IPS-NIHi7 (cell line): ENCODE data around the gene TRIM17.
A peak's percentile ranks its signal among the peaks of the same experiment; 100 is the strongest.

Experiments
- DNase-seq: peaks from one replicate; pipeline ENCODE4 v3.0.0; 2012; ENCODE audit warnings: mixed read lengths; ENCODE audit errors: extremely low spot score

TRIM17 gene

DNA sequence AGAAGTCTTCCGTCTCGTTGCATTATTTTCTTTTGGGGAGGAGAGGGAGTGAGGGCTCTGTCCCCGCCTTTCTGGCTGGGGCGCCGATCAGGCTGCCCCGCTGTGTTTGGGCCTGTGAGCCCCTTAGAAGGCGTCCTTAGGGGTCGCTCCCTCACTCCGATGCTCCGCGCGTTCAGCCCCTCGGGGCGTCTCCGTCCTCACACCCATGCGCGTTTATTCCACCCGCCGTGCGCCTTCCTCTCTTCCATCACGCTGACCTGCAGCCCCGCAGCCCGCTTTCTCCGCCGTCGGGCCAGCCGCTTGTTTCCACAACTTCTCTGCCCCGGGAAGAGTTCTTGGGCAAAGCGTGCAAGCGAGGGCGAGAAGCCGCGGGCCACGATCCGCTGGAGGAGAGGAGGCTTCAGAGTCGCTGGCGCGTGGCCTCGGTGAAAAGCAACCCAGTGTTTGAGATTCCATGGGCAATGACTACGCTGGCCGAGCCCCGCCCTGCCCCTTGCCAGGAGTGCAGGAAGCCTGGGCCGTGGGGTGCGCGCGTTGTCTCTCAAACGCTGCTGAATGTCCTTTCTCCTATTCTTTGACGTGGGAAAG lies 37.7 kb downstream of the TRIM17 start:
- DNase-seq: no peak

DNA sequence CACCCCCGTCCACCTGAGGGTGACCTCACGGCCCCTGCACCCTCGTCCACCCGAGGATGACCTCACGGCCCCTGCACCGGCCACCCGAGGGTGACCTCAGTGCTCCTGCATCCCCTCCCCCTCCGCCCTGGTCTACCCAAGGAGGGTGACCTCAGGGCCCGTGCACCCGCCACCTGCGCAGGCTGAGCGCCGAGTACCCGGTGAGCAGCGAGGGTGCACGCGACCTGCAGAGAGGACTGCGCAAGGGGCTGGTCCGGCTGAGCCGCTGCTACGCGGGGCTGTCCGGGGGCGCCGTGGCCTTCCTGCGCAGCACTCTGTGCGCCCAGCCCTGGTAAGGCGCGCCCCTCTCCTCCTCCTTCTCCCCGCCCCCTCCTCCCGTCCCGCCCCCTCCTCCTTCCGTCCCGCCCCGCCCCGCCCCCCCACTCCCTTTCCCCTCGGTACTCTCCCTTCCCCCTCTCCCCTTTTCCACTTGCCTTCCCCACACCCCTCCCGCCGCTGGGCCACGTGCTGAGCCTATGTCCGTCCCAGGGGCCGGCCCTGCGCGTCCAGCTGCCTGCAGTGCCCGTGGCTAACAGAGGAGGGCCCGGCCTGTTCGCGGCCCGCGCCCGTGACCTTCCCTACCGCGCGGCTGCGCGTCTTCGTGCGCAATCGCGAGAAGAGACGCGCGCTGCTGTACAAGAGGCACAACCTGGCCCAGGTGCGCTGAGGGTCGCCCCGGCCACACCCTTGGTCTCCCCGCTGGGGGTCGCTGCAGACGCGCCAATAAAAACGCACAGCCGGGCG lies 38.4 kb downstream of the TRIM17 start:
- DNase-seq: peak; percentile 92

DNA sequence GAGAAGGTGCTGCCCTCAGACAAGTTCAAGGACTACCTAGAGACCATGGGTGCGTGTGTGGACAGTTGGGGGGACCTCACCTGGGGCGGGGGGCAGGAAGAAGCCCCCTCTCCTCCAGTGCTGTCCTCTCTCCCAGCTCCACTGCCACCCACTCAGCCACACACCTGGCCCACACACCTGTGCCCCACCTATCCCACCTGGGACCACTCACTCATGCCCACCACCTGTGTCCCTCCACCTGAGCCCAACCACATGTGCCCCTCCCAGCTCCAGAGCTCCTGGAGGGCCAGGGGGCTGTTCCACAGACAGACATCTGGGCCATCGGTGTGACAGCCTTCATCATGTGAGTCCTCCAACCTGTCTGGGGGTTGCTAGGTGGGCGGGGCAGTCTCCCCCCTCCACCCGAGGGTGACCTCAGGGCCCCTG lies 39.0 kb downstream of the TRIM17 start:
- no peak for DNase-seq

DNA sequence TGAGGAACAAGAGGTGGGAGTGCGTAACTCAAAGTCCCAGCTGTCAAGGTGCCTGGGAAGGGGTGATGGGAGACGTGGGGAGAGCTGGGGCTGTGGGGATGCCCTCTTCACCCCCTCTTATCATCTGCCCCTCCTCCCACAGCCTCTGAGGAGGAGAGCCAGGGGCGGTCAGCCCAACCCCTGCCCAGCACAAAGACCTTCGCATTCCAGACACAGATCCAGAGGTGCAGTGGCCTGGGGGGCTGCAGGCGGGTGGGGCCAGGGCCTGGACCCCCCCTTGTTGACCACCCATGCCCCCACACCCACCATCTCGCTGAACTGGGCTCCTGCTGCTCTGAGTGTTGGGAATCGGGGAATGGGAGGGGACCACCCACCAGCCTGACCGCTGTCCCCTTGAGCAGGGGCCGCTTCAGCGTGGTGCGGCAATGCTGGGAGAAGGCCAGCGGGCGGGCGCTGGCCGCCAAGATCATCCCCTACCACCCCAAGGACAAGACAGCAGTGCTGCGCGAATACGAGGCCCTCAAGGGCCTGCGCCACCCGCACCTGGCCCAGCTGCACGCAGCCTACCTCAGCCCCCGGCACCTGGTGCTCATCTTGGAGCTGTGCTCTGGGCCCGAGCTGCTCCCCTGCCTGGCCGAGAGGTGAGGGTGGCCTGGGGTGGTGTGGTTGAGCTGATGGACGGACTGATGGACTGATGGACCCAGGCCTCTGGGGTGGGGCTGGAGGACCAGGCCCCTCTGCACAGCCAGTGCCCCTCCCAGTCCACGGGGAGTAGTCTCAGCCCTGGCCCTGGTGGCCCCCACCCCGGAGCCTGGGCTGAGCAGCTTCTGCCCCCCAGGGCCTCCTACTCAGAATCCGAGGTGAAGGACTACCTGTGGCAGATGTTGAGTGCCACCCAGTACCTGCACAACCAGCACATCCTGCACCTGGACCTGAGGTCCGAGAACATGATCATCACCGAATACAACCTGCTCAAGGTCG lies 39.7 kb downstream of the TRIM17 start:
- DNase-seq: no peak

DNA sequence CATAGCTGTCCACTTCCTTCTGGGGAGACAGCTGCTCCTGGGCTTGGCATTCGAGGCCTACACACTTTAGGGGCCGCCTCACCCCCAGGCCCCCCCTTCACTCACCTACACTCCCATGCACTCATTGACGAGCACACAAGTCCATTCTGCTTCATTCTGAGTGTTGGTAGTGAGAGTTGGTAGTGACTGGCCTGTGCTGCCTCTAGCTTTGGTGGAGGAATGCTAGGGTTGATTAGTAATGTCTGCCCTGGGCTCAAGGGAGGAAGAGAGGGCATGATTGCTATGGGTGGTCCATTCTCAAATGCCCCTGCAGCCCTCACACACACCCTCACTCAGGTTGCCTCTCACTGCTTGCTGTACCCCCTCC lies 40.4 kb downstream of the TRIM17 start:
- DNase-seq: no peak

DNA sequence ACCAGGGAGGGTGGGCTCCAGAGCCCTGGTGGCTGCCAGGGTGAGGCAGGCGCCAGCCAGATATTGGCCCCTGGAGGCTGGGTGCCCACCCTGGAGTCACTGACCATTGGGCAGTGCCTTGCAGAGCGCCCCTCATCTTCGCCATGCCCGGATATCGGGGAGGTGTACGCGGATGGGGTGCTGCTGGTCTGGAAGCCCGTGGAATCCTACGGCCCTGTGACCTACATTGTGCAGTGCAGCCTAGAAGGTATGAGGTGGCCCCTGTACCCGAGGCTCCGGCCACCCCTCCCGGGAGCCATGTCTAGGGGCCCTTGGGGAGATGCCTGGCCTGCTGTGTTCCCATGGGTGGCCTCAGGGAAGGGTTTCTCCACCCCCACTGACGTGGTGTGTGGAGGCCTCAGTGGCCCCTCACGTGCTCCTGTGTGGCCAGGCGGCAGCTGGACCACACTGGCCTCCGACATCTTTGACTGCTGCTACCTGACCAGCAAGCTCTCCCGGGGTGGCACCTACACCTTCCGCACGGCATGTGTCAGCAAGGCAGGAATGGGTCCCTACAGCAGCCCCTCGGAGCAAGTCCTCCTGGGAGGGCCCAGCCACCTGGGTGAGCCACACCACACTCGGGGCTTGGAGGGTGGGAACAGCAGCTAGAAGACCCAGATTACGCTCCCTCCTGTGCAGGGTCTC lies 40.9 kb downstream of the TRIM17 start:
- no peak for DNase-seq

DNA sequence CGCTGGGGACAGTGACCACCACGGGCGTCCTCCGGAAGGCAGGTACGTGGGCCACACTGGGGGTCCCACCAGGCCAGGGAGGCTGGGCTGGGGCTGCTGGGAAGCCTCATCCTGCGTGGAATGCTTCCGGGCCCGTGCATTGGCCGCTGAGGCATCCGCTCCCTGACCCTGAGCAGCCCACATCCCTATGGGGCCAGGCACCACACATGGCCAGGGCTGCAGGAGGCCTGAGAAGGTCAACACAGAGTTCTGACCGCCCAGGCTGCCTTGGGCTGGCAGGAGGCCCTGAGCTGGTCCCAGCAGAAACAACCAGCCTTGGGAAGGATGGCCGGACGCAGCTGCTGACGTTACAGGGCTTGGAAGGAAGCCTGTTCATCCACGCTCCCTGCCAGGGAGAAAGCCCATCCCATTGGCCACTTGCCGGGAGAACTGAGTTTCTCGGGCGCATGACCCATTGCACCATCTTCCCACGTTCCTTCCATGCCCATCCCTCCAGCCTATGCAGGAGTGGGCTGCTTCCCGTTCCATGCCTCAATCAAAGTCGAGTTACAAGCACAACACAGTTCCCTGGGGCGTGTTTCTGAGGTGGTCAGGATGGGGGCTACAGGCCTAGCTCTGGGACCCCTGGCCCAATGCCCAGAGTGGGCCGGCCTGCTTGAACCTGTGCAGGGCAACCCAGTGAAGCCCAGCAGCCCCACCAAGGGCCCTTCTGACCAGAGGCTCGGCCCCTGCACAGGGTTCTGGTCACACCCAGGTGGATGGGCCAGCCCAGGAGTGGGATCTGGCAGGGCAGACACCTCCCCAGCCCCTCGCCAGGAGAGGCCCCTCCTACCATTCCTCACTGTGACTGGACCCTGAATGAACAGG lies 41.7 kb downstream of the TRIM17 start:
- no peak for DNase-seq

DNA sequence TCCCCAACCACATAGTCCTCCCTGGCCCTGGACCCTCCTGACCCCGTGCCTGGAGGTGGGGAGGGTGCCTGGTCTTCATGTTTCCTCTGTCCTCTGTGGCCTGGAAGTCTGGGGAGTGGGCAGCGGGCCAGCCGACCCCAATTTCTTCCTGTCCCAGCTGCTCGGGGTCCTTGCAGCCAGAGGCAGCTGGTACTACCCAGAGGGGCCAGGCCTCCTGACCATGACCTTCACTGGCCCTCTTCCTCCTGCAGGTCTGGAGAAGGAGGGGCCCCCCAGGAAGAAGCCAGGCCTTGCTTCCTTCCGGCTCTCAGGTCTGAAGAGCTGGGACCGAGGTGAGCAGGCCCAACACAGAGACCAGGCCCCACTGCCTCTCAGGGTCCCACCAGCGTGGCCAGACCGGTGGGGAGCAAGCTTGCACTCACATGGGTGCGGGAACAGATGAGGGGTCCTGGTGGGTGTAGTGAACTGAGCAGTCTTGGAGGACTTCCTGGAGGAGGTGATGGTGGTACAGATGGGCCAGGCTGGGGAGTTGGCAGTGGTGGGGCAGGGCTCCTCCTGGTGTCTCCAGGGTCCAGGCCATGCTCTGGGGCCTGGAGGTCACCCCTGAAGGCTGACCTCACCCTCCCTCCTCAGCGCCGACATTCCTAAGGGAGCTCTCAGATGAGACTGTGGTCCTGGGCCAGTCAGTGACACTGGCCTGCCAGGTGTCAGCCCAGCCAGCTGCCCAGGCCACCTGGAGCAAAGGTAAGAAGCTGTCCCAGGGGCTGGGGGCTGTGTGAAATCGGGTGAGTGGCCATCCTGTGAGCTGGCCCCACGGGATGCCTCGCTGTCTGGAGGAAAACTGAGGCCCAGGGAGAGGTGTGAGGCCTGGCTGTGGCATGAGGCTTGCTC lies 42.7 kb downstream of the TRIM17 start:
- no peak for DNase-seq

DNA sequence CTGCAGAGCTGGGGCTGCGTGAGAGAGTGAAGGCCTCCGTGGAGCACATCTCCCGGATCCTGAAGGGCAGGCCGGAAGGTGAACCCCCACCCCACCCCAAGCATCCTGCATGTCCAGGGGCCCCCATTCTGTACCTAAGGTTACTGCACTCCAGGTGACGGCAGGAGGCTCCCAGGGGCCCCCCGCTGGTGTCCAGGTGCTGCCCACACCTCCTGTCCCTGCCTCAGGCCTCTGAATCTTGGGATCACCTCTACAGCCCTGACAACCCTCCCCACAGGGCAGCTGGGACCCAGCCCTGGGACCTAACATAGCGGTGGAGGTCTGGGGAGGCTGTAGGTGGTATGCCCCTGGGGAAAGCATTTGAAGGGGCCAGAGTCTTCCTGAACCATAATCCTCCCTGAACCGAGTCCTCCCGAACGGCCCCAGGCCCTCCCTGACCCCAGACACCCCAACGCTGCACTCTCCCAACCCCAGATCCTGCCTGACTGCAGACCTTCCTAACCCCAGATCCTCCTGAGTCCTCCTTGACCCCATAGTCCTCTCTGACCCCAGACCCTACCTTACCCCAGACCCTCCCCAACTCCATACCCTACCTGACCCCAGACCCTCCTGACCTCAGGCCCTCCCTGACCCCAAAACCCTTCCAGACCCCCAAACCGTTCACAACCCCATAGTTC lies 43.5 kb downstream of the TRIM17 start:
- no peak for DNase-seq

DNA sequence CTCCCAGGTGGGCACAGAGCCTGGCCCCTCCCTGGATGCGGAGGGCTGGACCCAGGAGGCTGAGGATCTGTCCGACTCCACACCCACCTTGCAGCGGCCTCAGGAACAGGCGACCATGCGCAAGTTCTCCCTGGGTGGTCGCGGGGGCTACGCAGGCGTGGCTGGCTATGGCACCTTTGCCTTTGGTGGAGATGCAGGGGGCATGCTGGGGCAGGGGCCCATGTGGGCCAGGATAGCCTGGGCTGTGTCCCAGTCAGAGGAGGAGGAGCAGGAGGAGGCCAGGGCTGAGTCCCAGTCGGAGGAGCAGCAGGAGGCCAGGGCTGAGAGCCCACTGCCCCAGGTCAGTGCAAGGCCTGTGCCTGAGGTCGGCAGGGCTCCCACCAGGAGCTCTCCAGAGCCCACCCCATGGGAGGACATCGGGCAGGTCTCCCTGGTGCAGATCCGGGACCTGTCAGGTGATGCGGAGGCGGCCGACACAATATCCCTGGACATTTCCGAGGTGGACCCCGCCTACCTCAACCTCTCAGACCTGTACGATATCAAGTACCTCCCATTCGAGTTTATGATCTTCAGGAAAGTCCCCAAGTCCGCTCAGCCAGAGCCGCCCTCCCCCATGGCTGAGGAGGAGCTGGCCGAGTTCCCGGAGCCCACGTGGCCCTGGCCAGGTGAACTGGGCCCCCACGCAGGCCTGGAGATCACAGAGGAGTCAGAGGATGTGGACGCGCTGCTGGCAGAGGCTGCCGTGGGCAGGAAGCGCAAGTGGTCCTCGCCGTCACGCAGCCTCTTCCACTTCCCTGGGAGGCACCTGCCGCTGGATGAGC lies 44.3 kb downstream of the TRIM17 start:
- no peak for DNase-seq

DNA sequence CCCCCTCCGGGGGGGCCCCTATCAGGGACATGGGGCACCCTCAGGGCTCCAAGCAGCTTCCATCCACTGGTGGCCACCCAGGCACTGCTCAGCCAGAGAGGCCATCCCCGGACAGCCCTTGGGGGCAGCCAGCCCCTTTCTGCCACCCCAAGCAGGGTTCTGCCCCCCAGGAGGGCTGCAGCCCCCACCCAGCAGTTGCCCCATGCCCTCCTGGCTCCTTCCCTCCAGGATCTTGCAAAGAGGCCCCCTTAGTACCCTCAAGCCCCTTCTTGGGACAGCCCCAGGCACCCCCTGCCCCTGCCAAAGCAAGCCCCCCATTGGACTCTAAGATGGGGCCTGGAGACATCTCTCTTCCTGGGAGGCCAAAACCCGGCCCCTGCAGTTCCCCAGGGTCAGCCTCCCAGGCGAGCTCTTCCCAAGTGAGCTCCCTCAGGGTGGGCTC lies 44.9 kb downstream of the TRIM17 start:
- DNase-seq: no peak

DNA sequence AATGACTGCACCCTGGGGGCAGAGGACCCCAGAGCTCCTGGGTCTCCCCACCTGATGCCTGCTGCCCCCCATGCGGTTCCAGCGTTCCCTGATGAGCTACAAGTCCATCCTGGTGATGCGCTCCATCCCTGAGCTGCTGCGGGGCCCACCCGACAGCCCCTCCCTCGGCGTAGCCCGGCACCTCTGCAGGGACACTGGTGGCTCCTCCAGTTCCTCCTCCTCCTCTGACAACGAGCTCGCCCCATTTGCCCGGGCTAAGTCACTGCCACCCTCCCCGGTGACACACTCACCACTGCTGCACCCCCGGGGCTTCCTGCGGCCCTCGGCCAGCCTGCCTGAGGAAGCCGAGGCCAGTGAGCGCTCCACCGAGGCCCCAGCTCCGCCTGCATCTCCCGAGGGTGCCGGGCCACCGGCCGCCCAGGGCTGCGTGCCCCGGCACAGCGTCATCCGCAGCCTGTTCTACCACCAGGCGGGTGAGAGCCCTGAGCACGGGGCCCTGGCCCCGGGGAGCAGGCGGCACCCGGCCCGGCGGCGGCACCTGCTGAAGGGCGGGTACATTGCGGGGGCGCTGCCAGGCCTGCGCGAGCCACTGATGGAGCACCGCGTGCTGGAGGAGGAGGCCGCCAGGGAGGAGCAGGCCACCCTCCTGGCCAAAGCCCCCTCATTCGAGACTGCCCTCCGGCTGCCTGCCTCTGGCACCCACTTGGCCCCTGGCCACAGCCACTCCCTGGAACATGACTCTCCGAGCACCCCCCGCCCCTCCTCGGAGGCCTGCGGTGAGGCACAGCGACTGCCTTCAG lies 45.5 kb downstream of the TRIM17 start:
- DNase-seq: no peak

DNA sequence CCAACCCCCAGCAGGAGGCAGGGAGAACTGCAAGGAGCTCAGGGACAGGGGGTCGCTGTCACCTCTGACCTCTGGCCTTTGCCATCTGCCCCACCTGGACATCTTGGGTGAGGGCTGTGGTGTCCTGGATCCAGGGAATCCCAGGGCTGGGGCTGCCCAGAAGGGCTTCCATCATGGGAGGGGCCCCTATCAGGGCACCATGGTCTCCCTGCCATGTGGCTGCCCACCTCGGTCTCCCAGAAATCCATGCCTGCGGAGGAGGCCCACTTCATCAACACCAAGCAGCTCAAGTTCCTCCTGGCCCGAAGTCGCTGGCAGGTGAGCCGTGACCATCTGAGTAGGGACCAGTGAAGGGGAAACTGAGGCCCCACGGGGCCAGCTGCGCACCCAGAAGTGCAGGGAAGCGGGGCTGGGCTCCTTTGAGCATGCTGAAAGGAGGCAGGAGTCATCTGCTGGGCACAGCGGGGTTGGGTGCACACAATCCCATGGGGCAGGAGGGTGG lies 46.2 kb downstream of the TRIM17 start:
- DNase-seq: no peak

DNA sequence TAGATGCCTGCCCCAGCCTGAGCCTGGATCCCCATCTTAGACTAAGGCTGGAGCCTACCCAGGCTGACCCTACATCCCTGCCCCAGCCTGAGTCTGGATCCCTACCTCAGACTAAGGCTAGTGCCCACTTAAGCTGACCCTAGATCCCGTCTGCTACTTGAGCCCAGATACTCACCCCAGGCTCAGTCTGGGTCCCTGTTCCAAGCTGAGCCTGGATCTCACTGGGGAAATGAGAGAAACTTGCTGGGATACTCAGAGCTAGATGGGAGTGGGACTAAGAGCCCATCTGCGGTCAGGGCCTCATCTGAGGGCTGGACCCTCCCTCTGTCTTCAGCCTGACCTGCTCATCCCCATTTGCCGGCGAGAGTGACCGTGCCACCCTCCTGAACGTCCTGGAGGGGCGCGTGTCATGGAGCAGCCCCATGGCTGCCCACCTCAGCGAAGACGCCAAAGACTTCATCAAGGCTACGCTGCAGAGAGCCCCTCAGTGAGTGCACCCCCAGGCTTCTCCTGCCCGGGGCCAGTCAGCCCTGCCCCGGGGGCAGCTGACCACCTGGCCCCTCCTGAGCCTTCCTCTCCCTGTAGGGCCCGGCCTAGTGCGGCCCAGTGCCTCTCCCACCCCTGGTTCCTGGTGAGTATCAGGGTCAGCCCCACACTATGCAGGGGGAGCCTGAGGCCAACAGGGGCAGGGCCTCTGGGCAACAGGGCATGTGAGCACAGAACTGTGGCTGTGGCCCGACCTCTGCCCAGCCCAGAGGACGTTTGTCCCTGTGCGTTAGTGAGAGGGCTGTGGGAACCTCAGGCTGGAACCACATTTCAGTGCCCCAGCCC lies 46.8 kb downstream of the TRIM17 start:
- no peak for DNase-seq

DNA sequence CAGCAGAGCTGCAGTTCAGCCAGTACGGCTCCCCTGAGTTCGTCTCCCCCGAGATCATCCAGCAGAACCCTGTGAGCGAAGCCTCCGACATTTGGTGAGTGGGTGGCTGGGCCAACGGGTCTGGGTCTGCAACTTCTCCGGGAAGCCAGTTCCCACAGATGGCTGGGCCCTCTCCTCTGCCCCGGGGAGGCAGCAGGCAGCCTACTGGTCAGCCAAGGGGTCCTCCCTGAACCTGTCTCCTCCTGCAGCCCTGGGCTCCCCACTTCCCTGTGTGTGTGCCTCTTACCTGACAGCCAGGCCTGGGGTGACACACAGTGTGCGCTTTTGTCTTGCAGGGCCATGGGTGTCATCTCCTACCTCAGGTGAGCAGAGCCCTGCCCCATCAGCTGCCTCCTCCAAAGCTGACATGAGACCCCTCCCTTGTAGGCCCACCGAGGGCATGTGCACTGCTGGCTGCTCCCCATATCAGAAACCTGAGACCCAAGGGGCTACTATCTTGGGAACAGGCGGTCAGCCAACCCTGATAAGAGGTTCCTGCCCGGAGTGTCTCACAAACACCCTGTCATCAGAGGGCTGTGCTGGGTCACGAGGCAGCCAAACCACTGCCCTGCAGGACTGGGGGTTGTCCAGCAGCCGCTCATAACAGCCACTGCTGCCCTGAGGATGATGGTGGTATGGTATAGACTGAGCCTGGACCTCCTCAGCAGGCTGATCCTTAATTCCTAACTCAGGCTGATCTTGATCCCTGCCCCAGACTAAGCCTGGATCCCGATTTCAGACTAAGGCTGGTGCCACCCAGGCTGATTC lies 47.7 kb downstream of the TRIM17 start:
- no peak for DNase-seq
